ENCODE measurements around the gene STK10.

- TF ChIP-seq CTCF (IDR thresholded peaks at IDR 0.05; ENCODE audit: borderline replicate concordance, extremely low read depth, low read length, poor library complexity, severe bottlenecking): no peak
- TF ChIP-seq EZH2 (IDR thresholded peaks at IDR 0.05; ENCODE audit: borderline replicate concordance, low read depth, low read length, severe bottlenecking): no peak
Measured at GRCh38 chr5:172088801-172089200, 99.2 kb downstream of the STK10 start.
